MM.1S (cell line): ENCODE measurements around the gene CACNA1D.

ENCODE experiments used
- DNase-seq: peaks from one replicate; pipeline ENCODE4 v3.0.0-alpha.2; 2015
- H2AFZ ChIP-seq: fragments of 300-600 bp; sonication (generic); 2 replicates; pipeline ENCODE4 v1.6.0; 2016; ENCODE audit warnings: antibody characterized with exemption, low read length
- H3F3A ChIP-seq: fragments of 300-600 bp; sonication (generic); 2 replicates; pipeline ENCODE4 v1.6.1; 2016; ENCODE audit warnings: mild to moderate bottlenecking, antibody characterized with exemption, low read length, moderate library complexity, mixed read lengths; ENCODE audit not compliant: insufficient read depth
- H3K27ac ChIP-seq: fragments of 300-600 bp; sonication (generic); 2 replicates; pipeline ENCODE4 v1.5.1; 2016; ENCODE audit warnings: mild to moderate bottlenecking, low read length
- H3K27me3 ChIP-seq: fragments of 300-600 bp; sonication (generic); replicated peaks from 2 replicates; pipeline ENCODE4 v1.6.0; 2016; ENCODE audit warnings: low read length; ENCODE audit not compliant: insufficient read depth
- H3K36me3 ChIP-seq: fragments of 300-600 bp; sonication (generic); replicated peaks from 2 replicates; pipeline ENCODE4 v1.6.1; 2016; ENCODE audit warnings: mild to moderate bottlenecking, low read length, mixed read lengths; ENCODE audit not compliant: insufficient read depth
- H3K4me1 ChIP-seq: fragments of 300-600 bp; sonication (generic); 2 replicates; pipeline ENCODE4 v1.6.1; 2016; ENCODE audit warnings: low read length, mixed read lengths
- H3K4me2 ChIP-seq: fragments of 300-600 bp; sonication (generic); 2 replicates; pipeline ENCODE4 v1.6.0; 2016; ENCODE audit warnings: low read depth, low read length
- H3K4me3 ChIP-seq: fragments of 300-600 bp; sonication (generic); 2 replicates; pipeline ENCODE4 v1.5.1; 2016; ENCODE audit warnings: low read length, mixed read lengths
- H3K79me2 ChIP-seq: fragments of 300-600 bp; sonication (generic); 2 replicates; pipeline ENCODE4 v1.6.1; 2016; ENCODE audit warnings: mixed run types, low read length, mixed read lengths
- H3K9ac ChIP-seq: fragments of 300-600 bp; sonication (generic); 2 replicates; pipeline ENCODE4 v1.6.1; 2016; ENCODE audit warnings: low read length, mixed read lengths
- H3K9me2 ChIP-seq: fragments of 300-600 bp; sonication (generic); replicated peaks from 2 replicates; pipeline ENCODE4 v1.6.1; 2016; ENCODE audit warnings: mild to moderate bottlenecking, low read length, mixed read lengths; ENCODE audit not compliant: insufficient read depth
- H3K9me3 ChIP-seq: fragments of 300-600 bp; sonication (generic); replicated peaks from 2 replicates; pipeline ENCODE4 v1.6.1; 2016; ENCODE audit warnings: mild to moderate bottlenecking, low read length, mixed read lengths; ENCODE audit not compliant: insufficient read depth
- H4K20me1 ChIP-seq: fragments of 300-600 bp; sonication (generic); 2 replicates; pipeline ENCODE4 v1.6.1; 2016; ENCODE audit warnings: mild to moderate bottlenecking, low read length, moderate library complexity, mixed read lengths; ENCODE audit not compliant: insufficient read depth
- CTCF ChIP-seq: fragments of 300-600 bp; sonication (generic); IDR thresholded peaks from 2 replicates; pipeline ENCODE4 v1.5.1; 2016; ENCODE audit warnings: antibody characterized with exemption, low read length, mixed read lengths
- EZH2 ChIP-seq: fragments of 300-600 bp; sonication (generic); optimal IDR thresholded peaks from 2 replicates; pipeline ENCODE3; 2017; ENCODE audit warnings: low read depth, mild to moderate bottlenecking, antibody characterized with exemption, low read length, mixed read lengths
- EZH2phosphoT487 ChIP-seq: fragments of 300-600 bp; sonication (generic); IDR thresholded peaks from 2 replicates; pipeline ENCODE4 v1.6.1; 2018; ENCODE audit warnings: antibody characterized with exemption, low read length

Gene CACNA1D

GRCh38 chr3:53675022-53675697 lies 180.7 kb downstream of the CACNA1D start:
- no peaks in the 10 kb centered on the region for H3K79me2 ChIP-seq
- H3K27ac ChIP-seq: no peak overlapping the region
- H3K9me2 ChIP-seq: no peaks in the 10 kb centered on the region
- H3K27me3 ChIP-seq: no peaks in the 10 kb centered on the region
- H3K9me3 ChIP-seq: no peaks in the 10 kb centered on the region
- H3F3A ChIP-seq: no peaks in the 10 kb centered on the region
- no peak overlapping the region for H3K4me2 ChIP-seq
- no peaks in the 10 kb centered on the region for H4K20me1 ChIP-seq
- no peak overlapping the region for H3K9ac ChIP-seq
- no peak overlapping the region for H2AFZ ChIP-seq
- H3K4me1 ChIP-seq: no peaks in the 10 kb centered on the region
- TF ChIP-seq EZH2 (no peak), CTCF (no peak), EZH2phosphoT487 (no peak)
- H3K36me3 ChIP-seq: no peaks in the 10 kb centered on the region
- DNase-seq: no peak
- no peak overlapping the region for H3K4me3 ChIP-seq

- no peak overlapping the region for H3K4me3 ChIP-seq
- no peaks in the 10 kb centered on the region for H3K9me3 ChIP-seq
- H3K79me2 ChIP-seq: no peaks in the 10 kb centered on the region
- H3K4me1 ChIP-seq: no peaks in the 10 kb centered on the region
- H3K27ac ChIP-seq: no peak overlapping the region
- no peak overlapping the region for H3K4me2 ChIP-seq
- H3F3A ChIP-seq: no peaks in the 10 kb centered on the region
- H3K9ac ChIP-seq: no peak overlapping the region
- no peaks in the 10 kb centered on the region for H3K36me3 ChIP-seq
- no peaks in the 10 kb centered on the region for H3K27me3 ChIP-seq
- DNase-seq: no peak
- no peak for TF ChIP-seq EZH2phosphoT487
- TF ChIP-seq EZH2: no peak
- TF ChIP-seq CTCF: no peak
- no peaks in the 10 kb centered on the region for H4K20me1 ChIP-seq
- H3K9me2 ChIP-seq: no peaks in the 10 kb centered on the region
- H2AFZ ChIP-seq: no peak overlapping the region
These were observed 181.5 kb downstream of the CACNA1D start for GRCh38 chr3:53675942-53676341.

GRCh38 chr3:53677413-53677812 lies 183.0 kb downstream of the CACNA1D start:
- no peak overlapping the region for H3K9ac ChIP-seq
- no peaks in the 10 kb centered on the region for H3K79me2 ChIP-seq
- H4K20me1 ChIP-seq: no peaks in the 10 kb centered on the region
- TF ChIP-seq EZH2phosphoT487 (no peak), CTCF (peak; percentile 42)
- H3K4me3 ChIP-seq: no peak overlapping the region
- no peaks in the 10 kb centered on the region for H3K9me3 ChIP-seq
- H3F3A ChIP-seq: no peaks in the 10 kb centered on the region
- H3K4me2 ChIP-seq: no peak overlapping the region
- no peaks in the 10 kb centered on the region for H3K4me1 ChIP-seq
- H3K9me2 ChIP-seq: no peaks in the 10 kb centered on the region
- H3K27me3 ChIP-seq: no peaks in the 10 kb centered on the region
- DNase-seq: peak; percentile 12
- H3K27ac ChIP-seq: no peak overlapping the region
- H3K36me3 ChIP-seq: no peaks in the 10 kb centered on the region
- H2AFZ ChIP-seq: no peak overlapping the region
